HG03432 (cell line): Measurements from ENCODE around the gene CEP44.
A peak's percentile ranks its signal among the peaks of the same experiment; 100 is the strongest.
"Not testable (repeated sequence)": the region's sequence is repeated elsewhere in the genome, so short reads cannot be mapped to it uniquely, and the experiment has no call there.

Experiments used
- ATAC-seq: cut with Tn5 transposase; IDR thresholded peaks from one replicate; pipeline ENCODE4 v1.9.1; 2021; ENCODE audit warnings: mild to moderate bottlenecking, moderate library complexity; ENCODE audit not compliant: unreplicated experiment

Gene CEP44

GRCh38 chr4:174320494-174321199 is 36.9 kb downstream of the CEP44 start:
- ATAC-seq = no peak

- ATAC-seq = no peak
Observed at GRCh38 chr4:174324236-174324635, 40.5 kb downstream of the CEP44 start.

GRCh38 chr4:174324725-174325124 is 41.0 kb downstream of the CEP44 start:
- no peak for ATAC-seq

- no peak for ATAC-seq
Observed at GRCh38 chr4:174332741-174333493, 49.2 kb downstream of the CEP44 start.

GRCh38 chr4:174334628-174335027 is 50.9 kb downstream of the CEP44 start:
- peak; percentile 100 for ATAC-seq

- no peak for ATAC-seq
Observed at GRCh38 chr4:174340714-174341113, 57.0 kb downstream of the CEP44 start.

- ATAC-seq = no peak
Observed at GRCh38 chr4:174349156-174349555, 65.4 kb downstream of the CEP44 start.

GRCh38 chr4:174352061-174352819 is 68.5 kb downstream of the CEP44 start:
- ATAC-seq = no peak

- no peak for ATAC-seq
Observed at GRCh38 chr4:174357321-174357720, 73.6 kb downstream of the CEP44 start.

GRCh38 chr4:174358410-174358809 is 74.7 kb downstream of the CEP44 start:
- peak; percentile 51 for ATAC-seq

- peak; percentile 98 for ATAC-seq
Observed at GRCh38 chr4:174358829-174359228, 75.1 kb downstream of the CEP44 start.

- ATAC-seq = no peak
Observed at GRCh38 chr4:174362340-174362739, 78.6 kb downstream of the CEP44 start.

- ATAC-seq = not testable (repeated sequence)
Observed at GRCh38 chr4:174363782-174364181, 80.1 kb downstream of the CEP44 start.

- ATAC-seq = no peak
Observed at GRCh38 chr4:174365018-174365587, 81.4 kb downstream of the CEP44 start.

GRCh38 chr4:174369985-174370384 is 86.3 kb downstream of the CEP44 start:
- no peak for ATAC-seq

GRCh38 chr4:174373821-174374220 is 90.1 kb downstream of the CEP44 start:
- ATAC-seq = no peak

GRCh38 chr4:174375422-174375821 is 91.7 kb downstream of the CEP44 start:
- ATAC-seq = no peak

- no peak for ATAC-seq
Observed at GRCh38 chr4:174377613-174378012, 93.9 kb downstream of the CEP44 start.

- no peak for ATAC-seq
Observed at GRCh38 chr4:174378951-174379350, 95.2 kb downstream of the CEP44 start.

- not testable (repeated sequence) for ATAC-seq
Observed at GRCh38 chr4:174380206-174380605, 96.5 kb downstream of the CEP44 start.

GRCh38 chr4:174380699-174381439 is 97.2 kb downstream of the CEP44 start:
- ATAC-seq = no peak
